AG08396 (cell line): ENCODE results near the gene ITGA5.
A peak's percentile ranks its signal among the peaks of the same experiment; 100 is the strongest.
"Not testable (repeated sequence)": the region's sequence is repeated elsewhere in the genome, so short reads cannot be mapped to it uniquely, and the experiment has no call there.

Experiments used
- DNase-seq: peaks from one replicate; pipeline ENCODE4 v3.0.0; 2012; ENCODE audit warnings: low spot score, mixed read lengths

The ITGA5 gene

GRCh38 chr12:54371328-54372112 lies 47.5 kb downstream of the ITGA5 start:
- DNase-seq = no peak

GRCh38 chr12:54370171-54370730 lies 48.8 kb downstream of the ITGA5 start:
- DNase-seq = peak; percentile 90

GRCh38 chr12:54369597-54370131 lies 49.4 kb downstream of the ITGA5 start:
- DNase-seq = no peak

GRCh38 chr12:54368709-54369596 lies 50.1 kb downstream of the ITGA5 start:
- peak; percentile 81 for DNase-seq

- no peak for DNase-seq
Measured at GRCh38 chr12:54368025-54368708, 50.9 kb downstream of the ITGA5 start.

GRCh38 chr12:54364413-54364812 lies 54.7 kb downstream of the ITGA5 start, which contains the start of gene GPR84:
Gene GPR84 (minus strand): TSS chr12:54364486. CDS start chr12:54363851, 635 bp downstream.
- DNase-seq = no peak

- no peak for DNase-seq
Measured at GRCh38 chr12:54363618-54364017, 55.4 kb downstream of the ITGA5 start.

GRCh38 chr12:54363047-54363446 lies 56.0 kb downstream of the ITGA5 start:
- DNase-seq = no peak

GRCh38 chr12:54360717-54361456 lies 58.2 kb downstream of the ITGA5 start:
- no peak for DNase-seq

- DNase-seq = no peak
Measured at GRCh38 chr12:54359762-54360351, 59.2 kb downstream of the ITGA5 start.

- DNase-seq = peak; percentile 95
Measured at GRCh38 chr12:54358945-54359761, 59.9 kb downstream of the ITGA5 start.

GRCh38 chr12:54358191-54358944 lies 60.7 kb downstream of the ITGA5 start:
- no peak for DNase-seq

- no peak for DNase-seq
Measured at GRCh38 chr12:54357506-54358190, 61.4 kb downstream of the ITGA5 start.

GRCh38 chr12:54356951-54357356 lies 62.1 kb downstream of the ITGA5 start:
- DNase-seq = no peak

GRCh38 chr12:54356228-54356627 lies 62.8 kb downstream of the ITGA5 start:
- DNase-seq = no peak

GRCh38 chr12:54355104-54355815 lies 63.8 kb downstream of the ITGA5 start:
- DNase-seq = no peak

- not testable (repeated sequence) for DNase-seq
Measured at GRCh38 chr12:54354271-54354670, 64.8 kb downstream of the ITGA5 start.
